GM23338 (cell line): ENCODE measurements around the gene TINAGL1.

Source experiments
- CREB1 ChIP-seq: fragments of 250-450 bp; sonication (Bioruptor Pico); IDR thresholded peaks from 2 replicates; pipeline ENCODE4 v1.5.0; 2020; ENCODE audit warnings: low read depth, mild to moderate bottlenecking, moderate library complexity
- EZH2 ChIP-seq: fragments of 200-600 bp; sonication (generic); IDR thresholded peaks from one replicate; pipeline ENCODE4 v1.8.0; 2017; ENCODE audit warnings: antibody characterized with exemption, mild to moderate bottlenecking, low read depth; ENCODE audit not compliant: unreplicated experiment
- EZH2phosphoT487 ChIP-seq: fragments of 200-600 bp; sonication (generic); IDR thresholded peaks from one replicate; pipeline ENCODE4 v1.8.1; 2018; ENCODE audit warnings: antibody characterized with exemption; ENCODE audit not compliant: unreplicated experiment
- POLR2AphosphoS5 ChIP-seq: IDR thresholded peaks from 2 replicates; pipeline ENCODE4 v1.6.1; 2016; ENCODE audit warnings: antibody characterized with exemption, low read depth
- TF ChIP-seq, protein P1 (sequence below), 2 experiments: fragments of 200-600 bp in 1 of 2; sonication (generic) in 1 of 2; conservative IDR thresholded peaks; 2 replicates each; pipeline versions ENCODE4 v1.5.1 to v1.6.1; 2016 to 2017; ENCODE audit warnings: antibody characterized with exemption in 2 of 2, low read depth in 2 of 2, mild to moderate bottlenecking in 2 of 2, moderate library complexity in 1 of 2
- TF ChIP-seq, protein P2 (sequence below): IDR thresholded peaks from one replicate; pipeline ENCODE4 v1.6.1; 2018; ENCODE audit warnings: antibody characterized with exemption; ENCODE audit not compliant: unreplicated experiment
- TF ChIP-seq, protein P3 (sequence below): IDR thresholded peaks from 2 replicates; pipeline ENCODE4 v1.6.1; 2016; ENCODE audit warnings: antibody characterized with exemption

DNA sequence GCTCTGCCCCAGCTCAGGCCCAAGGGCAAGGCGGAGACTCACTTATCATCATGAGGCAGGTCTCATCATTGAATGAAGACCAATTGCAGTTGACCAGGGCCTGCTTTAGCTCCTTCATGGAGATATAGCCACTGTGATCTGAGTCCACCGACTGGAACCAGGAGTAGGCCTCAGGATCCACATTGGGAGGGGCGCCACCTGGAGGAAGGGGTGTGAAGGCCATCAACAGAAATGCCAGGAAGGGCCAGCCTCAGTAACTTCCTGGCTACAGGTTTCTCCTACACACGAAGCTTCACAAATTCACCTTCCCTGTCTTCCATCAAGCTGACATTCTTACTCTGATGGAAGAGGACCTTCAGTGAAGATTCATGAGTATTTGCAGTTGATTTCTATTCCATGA, 56.8 kb downstream of the TINAGL1 start:
- TF ChIP-seq, protein P1, sequence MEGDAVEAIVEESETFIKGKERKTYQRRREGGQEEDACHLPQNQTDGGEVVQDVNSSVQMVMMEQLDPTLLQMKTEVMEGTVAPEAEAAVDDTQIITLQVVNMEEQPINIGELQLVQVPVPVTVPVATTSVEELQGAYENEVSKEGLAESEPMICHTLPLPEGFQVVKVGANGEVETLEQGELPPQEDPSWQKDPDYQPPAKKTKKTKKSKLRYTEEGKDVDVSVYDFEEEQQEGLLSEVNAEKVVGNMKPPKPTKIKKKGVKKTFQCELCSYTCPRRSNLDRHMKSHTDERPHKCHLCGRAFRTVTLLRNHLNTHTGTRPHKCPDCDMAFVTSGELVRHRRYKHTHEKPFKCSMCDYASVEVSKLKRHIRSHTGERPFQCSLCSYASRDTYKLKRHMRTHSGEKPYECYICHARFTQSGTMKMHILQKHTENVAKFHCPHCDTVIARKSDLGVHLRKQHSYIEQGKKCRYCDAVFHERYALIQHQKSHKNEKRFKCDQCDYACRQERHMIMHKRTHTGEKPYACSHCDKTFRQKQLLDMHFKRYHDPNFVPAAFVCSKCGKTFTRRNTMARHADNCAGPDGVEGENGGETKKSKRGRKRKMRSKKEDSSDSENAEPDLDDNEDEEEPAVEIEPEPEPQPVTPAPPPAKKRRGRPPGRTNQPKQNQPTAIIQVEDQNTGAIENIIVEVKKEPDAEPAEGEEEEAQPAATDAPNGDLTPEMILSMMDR (conservative IDR thresholded peaks at IDR 0.05; ENCODE audit: low read depth in 2 of 2) = peak; percentile 73 to 91
- TF ChIP-seq POLR2AphosphoS5 = no peak
- TF ChIP-seq EZH2 = no peak
- no peak for TF ChIP-seq CREB1 (CRISPR knock-in tag)
- TF ChIP-seq, protein P2, sequence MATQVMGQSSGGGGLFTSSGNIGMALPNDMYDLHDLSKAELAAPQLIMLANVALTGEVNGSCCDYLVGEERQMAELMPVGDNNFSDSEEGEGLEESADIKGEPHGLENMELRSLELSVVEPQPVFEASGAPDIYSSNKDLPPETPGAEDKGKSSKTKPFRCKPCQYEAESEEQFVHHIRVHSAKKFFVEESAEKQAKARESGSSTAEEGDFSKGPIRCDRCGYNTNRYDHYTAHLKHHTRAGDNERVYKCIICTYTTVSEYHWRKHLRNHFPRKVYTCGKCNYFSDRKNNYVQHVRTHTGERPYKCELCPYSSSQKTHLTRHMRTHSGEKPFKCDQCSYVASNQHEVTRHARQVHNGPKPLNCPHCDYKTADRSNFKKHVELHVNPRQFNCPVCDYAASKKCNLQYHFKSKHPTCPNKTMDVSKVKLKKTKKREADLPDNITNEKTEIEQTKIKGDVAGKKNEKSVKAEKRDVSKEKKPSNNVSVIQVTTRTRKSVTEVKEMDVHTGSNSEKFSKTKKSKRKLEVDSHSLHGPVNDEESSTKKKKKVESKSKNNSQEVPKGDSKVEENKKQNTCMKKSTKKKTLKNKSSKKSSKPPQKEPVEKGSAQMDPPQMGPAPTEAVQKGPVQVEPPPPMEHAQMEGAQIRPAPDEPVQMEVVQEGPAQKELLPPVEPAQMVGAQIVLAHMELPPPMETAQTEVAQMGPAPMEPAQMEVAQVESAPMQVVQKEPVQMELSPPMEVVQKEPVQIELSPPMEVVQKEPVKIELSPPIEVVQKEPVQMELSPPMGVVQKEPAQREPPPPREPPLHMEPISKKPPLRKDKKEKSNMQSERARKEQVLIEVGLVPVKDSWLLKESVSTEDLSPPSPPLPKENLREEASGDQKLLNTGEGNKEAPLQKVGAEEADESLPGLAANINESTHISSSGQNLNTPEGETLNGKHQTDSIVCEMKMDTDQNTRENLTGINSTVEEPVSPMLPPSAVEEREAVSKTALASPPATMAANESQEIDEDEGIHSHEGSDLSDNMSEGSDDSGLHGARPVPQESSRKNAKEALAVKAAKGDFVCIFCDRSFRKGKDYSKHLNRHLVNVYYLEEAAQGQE = no peak
- no peak for TF ChIP-seq EZH2phosphoT487
- TF ChIP-seq, protein P3, sequence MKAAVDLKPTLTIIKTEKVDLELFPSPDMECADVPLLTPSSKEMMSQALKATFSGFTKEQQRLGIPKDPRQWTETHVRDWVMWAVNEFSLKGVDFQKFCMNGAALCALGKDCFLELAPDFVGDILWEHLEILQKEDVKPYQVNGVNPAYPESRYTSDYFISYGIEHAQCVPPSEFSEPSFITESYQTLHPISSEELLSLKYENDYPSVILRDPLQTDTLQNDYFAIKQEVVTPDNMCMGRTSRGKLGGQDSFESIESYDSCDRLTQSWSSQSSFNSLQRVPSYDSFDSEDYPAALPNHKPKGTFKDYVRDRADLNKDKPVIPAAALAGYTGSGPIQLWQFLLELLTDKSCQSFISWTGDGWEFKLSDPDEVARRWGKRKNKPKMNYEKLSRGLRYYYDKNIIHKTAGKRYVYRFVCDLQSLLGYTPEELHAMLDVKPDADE = no peak
